Loucy (cell line): Measurements from ENCODE around the gene GABRG3.

Experiments
- EZH2phosphoT487 ChIP-seq: fragments of 200-600 bp; IDR thresholded peaks from 2 replicates; pipeline ENCODE4 v1.6.1; 2018; ENCODE audit warnings: antibody characterized with exemption, mild to moderate bottlenecking, moderate library complexity, borderline replicate concordance
- TF ChIP-seq, protein P1 (sequence below): fragments of 200-600 bp; sonication (generic); conservative IDR thresholded peaks from 2 replicates; pipeline ENCODE4 v1.5.1; 2014; ENCODE audit warnings: mild to moderate bottlenecking, antibody characterized with exemption, low read length

DNA sequence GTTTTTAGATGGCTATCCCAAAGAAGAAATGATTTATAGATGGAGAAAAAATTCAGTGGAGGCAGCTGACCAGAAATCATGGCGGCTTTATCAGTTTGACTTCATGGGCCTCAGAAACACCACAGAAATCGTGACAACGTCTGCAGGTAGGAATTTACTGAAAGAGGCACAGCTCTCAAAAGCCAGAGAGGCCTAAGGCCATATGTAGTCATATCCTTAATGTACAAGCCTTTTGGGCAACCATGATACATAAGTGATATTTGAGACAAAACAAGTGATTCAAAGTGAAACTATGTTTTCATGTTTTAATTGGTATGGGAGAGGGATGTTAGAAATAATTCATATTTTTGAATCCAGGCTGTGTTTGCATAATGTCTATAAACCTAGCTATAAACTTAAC is 509.7 kb downstream of the GABRG3 start:
- TF ChIP-seq EZH2phosphoT487: no peak
- TF ChIP-seq, protein P1, sequence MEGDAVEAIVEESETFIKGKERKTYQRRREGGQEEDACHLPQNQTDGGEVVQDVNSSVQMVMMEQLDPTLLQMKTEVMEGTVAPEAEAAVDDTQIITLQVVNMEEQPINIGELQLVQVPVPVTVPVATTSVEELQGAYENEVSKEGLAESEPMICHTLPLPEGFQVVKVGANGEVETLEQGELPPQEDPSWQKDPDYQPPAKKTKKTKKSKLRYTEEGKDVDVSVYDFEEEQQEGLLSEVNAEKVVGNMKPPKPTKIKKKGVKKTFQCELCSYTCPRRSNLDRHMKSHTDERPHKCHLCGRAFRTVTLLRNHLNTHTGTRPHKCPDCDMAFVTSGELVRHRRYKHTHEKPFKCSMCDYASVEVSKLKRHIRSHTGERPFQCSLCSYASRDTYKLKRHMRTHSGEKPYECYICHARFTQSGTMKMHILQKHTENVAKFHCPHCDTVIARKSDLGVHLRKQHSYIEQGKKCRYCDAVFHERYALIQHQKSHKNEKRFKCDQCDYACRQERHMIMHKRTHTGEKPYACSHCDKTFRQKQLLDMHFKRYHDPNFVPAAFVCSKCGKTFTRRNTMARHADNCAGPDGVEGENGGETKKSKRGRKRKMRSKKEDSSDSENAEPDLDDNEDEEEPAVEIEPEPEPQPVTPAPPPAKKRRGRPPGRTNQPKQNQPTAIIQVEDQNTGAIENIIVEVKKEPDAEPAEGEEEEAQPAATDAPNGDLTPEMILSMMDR: no peak
